Colonic mucosa (tissue), 4 donors: ENCODE data around the gene CLEC4E. TPM values are rescaled to one million over a fixed set of nuclear protein-coding genes. Genes with fewer than 3 reads are reported as not detected.
"Not testable (repeated sequence)": the region's sequence is repeated elsewhere in the genome, so short reads cannot be mapped to it uniquely, and the experiment has no call there.

ENCODE experiments used
- DNase-seq: peaks from one replicate; pipeline ENCODE4 v3.0.0-alpha.2; 2020
- H3K27ac ChIP-seq: fragments of 200-600 bp; one replicate; pipeline ENCODE4 v1.8.0; 2021
- H3K27me3 ChIP-seq: fragments of 200-600 bp; one replicate; pipeline ENCODE4 v1.8.0; 2021
- H3K36me3 ChIP-seq: fragments of 200-600 bp; one replicate; pipeline ENCODE4 v1.8.0; 2021
- H3K4me1 ChIP-seq: fragments of 200-600 bp; one replicate; pipeline ENCODE4 v1.8.0; 2021; ENCODE audit warnings: mild to moderate bottlenecking
- H3K4me3 ChIP-seq: fragments of 200-600 bp; one replicate; pipeline ENCODE4 v1.8.0; 2021
- H3K9ac ChIP-seq, 2 donors: one replicate each; pipeline ENCODE4 v1.7.0; 2013; ENCODE audit warnings: control low read depth in 2 of 2, low read depth in 2 of 2, low read length in 2 of 2
- H3K9me3 ChIP-seq: fragments of 200-600 bp; one replicate; pipeline ENCODE4 v1.8.0; 2021
- CTCF ChIP-seq: fragments of 200-600 bp; IDR thresholded peaks from one replicate; pipeline ENCODE4 v1.8.0; 2022; ENCODE audit warnings: antibody characterized with exemption, mild to moderate bottlenecking
- intact Hi-C: fragments of 100-400 bp; cut with DNase I; formaldehyde crosslinking; loops from one replicate; pipeline ENCODE4 v1.14.1; 2022
- total RNA-seq, 2 donors: library from RNA; stranded (reverse); fragmentation: NEBNext Ultra II Directional in 1 of 2; extraction: Animal tissue kit (Norgen Biotek cat#: 25700) in 1 of 2; gene quantifications; one replicate each; pipeline ENCODE4 v1.2.1, GENCODE V29; 2021
- donor health status: healthy.
- donor health status: DM: no; HTN: no; CAD: no.
- donor health status: DM: no; HTN: no; CAD: no.

The CLEC4E gene, protein sequence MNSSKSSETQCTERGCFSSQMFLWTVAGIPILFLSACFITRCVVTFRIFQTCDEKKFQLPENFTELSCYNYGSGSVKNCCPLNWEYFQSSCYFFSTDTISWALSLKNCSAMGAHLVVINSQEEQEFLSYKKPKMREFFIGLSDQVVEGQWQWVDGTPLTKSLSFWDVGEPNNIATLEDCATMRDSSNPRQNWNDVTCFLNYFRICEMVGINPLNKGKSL
- total RNA-seq: 1 to 10 TPM in 1 of 2 donors, not detected in 1; 1.5 TPM

- H3K27ac ChIP-seq, H3K9me3 ChIP-seq, DNase-seq, H3K27me3 ChIP-seq, H3K4me3 ChIP-seq, H3K4me1 ChIP-seq, H3K36me3 ChIP-seq, H3K9ac ChIP-seq: not testable (repeated sequence)
- intact Hi-C loops: loop anchor here (10.0 kb wide), 2 partner anchors 64 to 504 kb away; no protein-coding TSS in a partner anchor
These were observed at the start of gene CLEC4E for GRCh38 chr12:8540831-8541230. CLEC4E (minus strand) TSS chr12:8540905; CDS start chr12:8540797, 108 bp downstream.

- H3K36me3 ChIP-seq: no peaks in the 10 kb centered on the region
- H3K9ac ChIP-seq: no peak overlapping the region
- H3K4me1 ChIP-seq: no peaks in the 10 kb centered on the region
- no peak overlapping the region for H3K4me3 ChIP-seq
- no peak overlapping the region for H3K27ac ChIP-seq
- H3K9me3 ChIP-seq: no peaks in the 10 kb centered on the region
- no peak for TF ChIP-seq CTCF
- DNase-seq: no peak
- no peaks in the 10 kb centered on the region for H3K27me3 ChIP-seq
- intact Hi-C loops: no loop called here
These were observed 49.0 kb upstream of the CLEC4E start for GRCh38 chr12:8589679-8590078.

DNA sequence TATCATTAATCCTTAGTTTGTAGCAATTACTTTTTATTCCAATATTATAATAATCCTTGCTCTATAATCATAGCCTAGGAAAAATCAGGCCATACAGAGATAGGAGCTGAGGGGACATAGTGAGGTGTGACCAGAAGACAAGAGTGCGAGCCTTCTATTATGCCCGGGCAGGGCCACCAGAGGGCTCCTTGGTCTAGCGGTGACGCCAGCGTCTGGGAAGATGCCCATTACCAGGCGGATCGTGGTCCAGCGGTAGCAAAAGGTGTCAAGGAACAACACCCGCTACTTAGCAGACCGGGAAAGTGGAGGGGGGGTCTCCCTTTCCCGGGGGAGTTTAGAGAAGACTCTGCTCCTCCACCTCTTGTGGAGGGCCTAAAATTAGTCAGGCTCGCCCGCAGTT lies 43.8 kb upstream of the CLEC4E start:
- H3K9me3 ChIP-seq, DNase-seq, H3K27ac ChIP-seq, H3K9ac ChIP-seq, H3K4me1 ChIP-seq, H3K36me3 ChIP-seq, H3K27me3 ChIP-seq, H3K4me3 ChIP-seq, intact Hi-C loops: not testable (repeated sequence)

- H3K27me3 ChIP-seq: no peaks in the 10 kb centered on the region
- no peak for DNase-seq
- no peak overlapping the region for H3K27ac ChIP-seq
- H3K36me3 ChIP-seq: no peaks in the 10 kb centered on the region
- intact Hi-C loops: no loop called here
- no peak for TF ChIP-seq CTCF
- no peak overlapping the region for H3K9ac ChIP-seq
- H3K4me1 ChIP-seq: no peaks in the 10 kb centered on the region
- H3K4me3 ChIP-seq: no peak overlapping the region
- H3K9me3 ChIP-seq: no peaks in the 10 kb centered on the region
These were observed 43.3 kb upstream of the CLEC4E start for GRCh38 chr12:8584004-8584403.

GRCh38 chr12:8581098-8581784 lies 40.5 kb upstream of the CLEC4E start:
- intact Hi-C loops: no loop called here
- H3K4me3 ChIP-seq: no peak overlapping the region
- no peak for TF ChIP-seq CTCF
- H3K9ac ChIP-seq: no peak overlapping the region
- no peaks in the 10 kb centered on the region for H3K9me3 ChIP-seq
- no peak overlapping the region for H3K27ac ChIP-seq
- no peaks in the 10 kb centered on the region for H3K27me3 ChIP-seq
- no peak for DNase-seq
- no peaks in the 10 kb centered on the region for H3K4me1 ChIP-seq
- no peaks in the 10 kb centered on the region for H3K36me3 ChIP-seq

- no peak for TF ChIP-seq CTCF
- no peak for DNase-seq
- intact Hi-C loops: no loop called here
- Histone ChIP-seq H3K9me3 (no peaks in the 10 kb centered on the region), H3K27ac (no peak overlapping the region), H3K4me3 (no peak overlapping the region), H3K36me3 (no peaks in the 10 kb centered on the region), H3K9ac (no peak overlapping the region), H3K27me3 (no peaks in the 10 kb centered on the region), H3K4me1 (no peaks in the 10 kb centered on the region)
These were observed 37.2 kb upstream of the CLEC4E start for GRCh38 chr12:8577879-8578278.
